ENCODE results near the gene LEO1. TPM values are rescaled to one million over a fixed set of nuclear protein-coding genes. Genes with fewer than 3 reads are reported as not detected.

Gene LEO1
- polyA plus RNA-seq, 1 experiment = 1.3 TPM

DNA sequence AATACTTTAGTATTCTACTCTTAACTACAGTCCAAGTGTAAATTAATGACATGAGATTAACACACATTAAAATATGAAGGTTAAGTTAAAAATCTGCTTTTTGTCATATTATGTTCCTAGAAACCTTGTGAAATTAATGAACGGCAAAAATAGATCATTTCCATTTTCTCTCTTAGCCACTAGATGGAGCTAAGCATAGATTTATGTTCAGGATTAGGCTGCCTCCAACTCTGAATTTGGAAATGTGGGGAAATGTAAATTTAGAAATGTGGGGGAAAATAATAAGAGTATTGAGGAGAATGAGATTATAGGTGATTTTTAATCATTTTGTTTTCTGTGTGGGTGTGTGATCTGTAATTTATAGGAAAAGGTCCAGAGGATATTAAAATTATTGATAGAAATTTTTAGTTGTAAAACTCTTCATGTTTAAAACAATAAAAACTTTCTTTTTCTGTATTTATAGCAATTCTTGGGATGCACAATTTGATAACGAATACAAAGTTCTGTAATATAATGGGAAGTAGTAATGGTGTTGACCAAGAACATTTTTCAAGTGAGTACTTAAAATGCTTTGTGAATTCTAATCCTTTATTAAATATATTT is 82.9 kb downstream of the LEO1 start:
- CTCF ChIA-PET = interaction anchor here (0.7 to 2.8 kb wide), 16 partner anchors 9 to 339 kb away, joined by 3 to 16 read pairs (median 4); partner anchors contain the start of genes LEO1 and TMOD3
- POLR2A ChIA-PET = no interaction called here
- TF ChIP-seq CTCF (IDR thresholded peaks at IDR 0.05; ENCODE audit: insufficient read depth, low read depth, low read length) = peak; percentile 70
- Histone ChIP-seq H3K4me3 (ENCODE audit: low read depth, low read length) (no peak overlapping the region), H3K27me3 (ENCODE audit: control insufficient read depth, insufficient read depth, low read length) (no peaks in the 10 kb centered on the region), H3K36me3 (ENCODE audit: control insufficient read depth, insufficient read depth, low read length) (peaks cover 2% of the 10 kb centered on the region)
- no peak for DNase-seq (ENCODE audit: low read depth)

Small RNAs within 50 kb of the gene (small RNA-seq; reads per million reads assigned to genes)
- gene RNU6-90P (ENCODE audit: insufficient read length, low read depth, low replicate concordance) = not detected

Other genes with a start within 250 kb of the LEO1 start
- gene LYSMD2, start 234.1 kb downstream of the LEO1 start, polyA plus RNA-seq (2011; rRNA removed) = 3.4 and 5.8 TPM in 2 replicates
- gene TMOD2, start 220.2 kb downstream of the LEO1 start, polyA plus RNA-seq (2011; rRNA removed) = 1.1 and 2.2 TPM in 2 replicates
- 5.8 and 16.5 TPM in 2 replicates for gene TMOD3, start 142.1 kb downstream of the LEO1 start, polyA plus RNA-seq (2011; rRNA removed)
- 21.2 and 44.8 TPM in 2 replicates for gene MAPK6, start 47.4 kb upstream of the LEO1 start, polyA plus RNA-seq (2011; rRNA removed)
- gene BCL2L10, start 141.0 kb upstream of the LEO1 start, polyA plus RNA-seq (2011; rRNA removed) = 0.16 and 0.18 TPM in 2 replicates
- 57.7 and 63.0 TPM in 2 replicates for gene GNB5, start 219.6 kb upstream of the LEO1 start, polyA plus RNA-seq (2011; rRNA removed)

Measured in BJ (cell line).